Activated CD4-positive, alpha-beta T cell treated with anti-CD3 and anti-CD28 coated beads, Interleukin-2, amount 50 U/mL, for 48 hours (primary cell): ENCODE data around the gene SBNO1.

Experiments used
- DNase-seq, 2 experiments: peaks; one replicate each; pipeline ENCODE4 v3.0.0-alpha.2; 2020

The SBNO1 gene

GRCh38 chr12:123242116-123242904, 122.3 kb downstream of the SBNO1 start:
- no peak for DNase-seq
